Activated CD4-positive, alpha-beta T cell treated with anti-CD3 and anti-CD28 coated beads for 1 hour (primary cell): ENCODE results near the gene OR1F1.

Experiments
- DNase-seq: peaks from one replicate; pipeline ENCODE4 v3.0.0-alpha.2; 2020

OR1F1 gene

GRCh38 chr16:3207086-3207953 lies 19.3 kb downstream of the OR1F1 start:
- DNase-seq: no peak

GRCh38 chr16:3212006-3212405 lies 24.0 kb downstream of the OR1F1 start:
- DNase-seq: no peak

- no peak for DNase-seq
These were observed 24.6 kb downstream of the OR1F1 start for GRCh38 chr16:3212567-3212966.

GRCh38 chr16:3214904-3215600 lies 27.0 kb downstream of the OR1F1 start:
- peak; percentile 8 for DNase-seq

GRCh38 chr16:3215601-3216262 lies 27.7 kb downstream of the OR1F1 start:
- no peak for DNase-seq

GRCh38 chr16:3216263-3216640 lies 28.2 kb downstream of the OR1F1 start:
- no peak for DNase-seq

- DNase-seq: no peak
These were observed 32.8 kb downstream of the OR1F1 start for GRCh38 chr16:3220839-3221238.

GRCh38 chr16:3223913-3224515 lies 36.0 kb downstream of the OR1F1 start:
- no peak for DNase-seq

- DNase-seq: no peak
These were observed 46.5 kb downstream of the OR1F1 start for GRCh38 chr16:3234543-3234856.

- peak; percentile 90 for DNase-seq
These were observed 47.0 kb downstream of the OR1F1 start, which contains the start of gene ZNF200 for GRCh38 chr16:3234857-3235561. ZNF200 (minus strand) TSS chr16:3235158; CDS start chr16:3233755, 1,403 bp downstream.

GRCh38 chr16:3235856-3236669 lies 48.1 kb downstream of the OR1F1 start:
- peak; percentile 15 for DNase-seq

- no peak for DNase-seq
These were observed 53.8 kb downstream of the OR1F1 start for GRCh38 chr16:3241761-3242160.

GRCh38 chr16:3242709-3243108 lies 54.7 kb downstream of the OR1F1 start:
- no peak for DNase-seq

- DNase-seq: no peak
These were observed 55.9 kb downstream of the OR1F1 start for GRCh38 chr16:3243882-3244281.

GRCh38 chr16:3246002-3246401 lies 58.0 kb downstream of the OR1F1 start:
- DNase-seq: no peak

GRCh38 chr16:3246876-3247275 lies 58.9 kb downstream of the OR1F1 start:
- DNase-seq: no peak

GRCh38 chr16:3248596-3248995 lies 60.6 kb downstream of the OR1F1 start:
- no peak for DNase-seq

GRCh38 chr16:3249020-3249419 lies 61.0 kb downstream of the OR1F1 start:
- DNase-seq: no peak

- DNase-seq: no peak
These were observed 61.4 kb downstream of the OR1F1 start for GRCh38 chr16:3249451-3249850.

GRCh38 chr16:3252967-3253366 lies 65.0 kb downstream of the OR1F1 start:
- no peak for DNase-seq

- DNase-seq: no peak
These were observed 66.3 kb downstream of the OR1F1 start for GRCh38 chr16:3254309-3254708.
